Fibroblast of lung (primary cell): ENCODE results near the gene OR52H1.
"Not testable (repeated sequence)": the region's sequence is repeated elsewhere in the genome, so short reads cannot be mapped to it uniquely, and the experiment has no call there.

Source experiments
- EZH2 ChIP-seq: IDR thresholded peaks from 2 replicates; pipeline ENCODE4 v1.5.1; 2012; ENCODE audit warnings: low read length, control low read depth, mild to moderate bottlenecking; ENCODE audit errors: missing control alignments
- TF ChIP-seq, protein P1 (sequence below), 2 donors: IDR thresholded peaks in 1 of 2; conservative IDR thresholded peaks in 1 of 2; 1 replicate in 1 of 2; 2 replicates in 1 of 2; pipeline ENCODE4 v1.5.1; 2011 to 2012; ENCODE audit warnings: low read length in 2 of 2, control low read depth in 1 of 2, inconsistent platforms in 1 of 2, low read depth in 1 of 2, mild to moderate bottlenecking in 1 of 2

DNA sequence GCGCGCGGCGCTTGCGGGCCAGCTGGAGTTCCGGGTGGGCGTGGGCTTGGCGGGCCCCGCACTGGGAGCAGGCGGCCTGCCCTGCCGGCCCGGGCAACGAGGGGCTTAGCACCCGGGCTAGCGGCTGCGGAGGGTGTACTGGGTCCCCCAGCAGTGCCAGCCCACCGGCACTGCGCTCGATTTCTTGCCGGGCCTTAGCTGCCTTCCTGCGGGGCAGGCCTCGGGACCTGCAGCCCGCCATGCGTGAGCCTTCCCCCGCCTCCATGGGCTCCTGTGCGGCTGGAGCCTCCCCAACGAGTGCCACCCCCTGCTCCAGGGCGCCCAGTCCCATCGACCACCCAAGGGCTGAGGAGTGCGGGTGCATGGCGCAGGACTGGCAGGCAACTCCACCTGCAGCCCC is 41.6 kb upstream of the OR52H1 start:
- TF ChIP-seq, protein P1, sequence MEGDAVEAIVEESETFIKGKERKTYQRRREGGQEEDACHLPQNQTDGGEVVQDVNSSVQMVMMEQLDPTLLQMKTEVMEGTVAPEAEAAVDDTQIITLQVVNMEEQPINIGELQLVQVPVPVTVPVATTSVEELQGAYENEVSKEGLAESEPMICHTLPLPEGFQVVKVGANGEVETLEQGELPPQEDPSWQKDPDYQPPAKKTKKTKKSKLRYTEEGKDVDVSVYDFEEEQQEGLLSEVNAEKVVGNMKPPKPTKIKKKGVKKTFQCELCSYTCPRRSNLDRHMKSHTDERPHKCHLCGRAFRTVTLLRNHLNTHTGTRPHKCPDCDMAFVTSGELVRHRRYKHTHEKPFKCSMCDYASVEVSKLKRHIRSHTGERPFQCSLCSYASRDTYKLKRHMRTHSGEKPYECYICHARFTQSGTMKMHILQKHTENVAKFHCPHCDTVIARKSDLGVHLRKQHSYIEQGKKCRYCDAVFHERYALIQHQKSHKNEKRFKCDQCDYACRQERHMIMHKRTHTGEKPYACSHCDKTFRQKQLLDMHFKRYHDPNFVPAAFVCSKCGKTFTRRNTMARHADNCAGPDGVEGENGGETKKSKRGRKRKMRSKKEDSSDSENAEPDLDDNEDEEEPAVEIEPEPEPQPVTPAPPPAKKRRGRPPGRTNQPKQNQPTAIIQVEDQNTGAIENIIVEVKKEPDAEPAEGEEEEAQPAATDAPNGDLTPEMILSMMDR (conservative IDR thresholded peaks at IDR 0.05 in 1 of 2, IDR thresholded peaks at IDR 0.05 in 1 of 2; ENCODE audit: low read depth in 1 of 2, low read length in 2 of 2) = not testable (repeated sequence)
- not testable (repeated sequence) for TF ChIP-seq EZH2
